ENCODE measurements around the gene AKR1E2.

AKR1E2 gene

DNA sequence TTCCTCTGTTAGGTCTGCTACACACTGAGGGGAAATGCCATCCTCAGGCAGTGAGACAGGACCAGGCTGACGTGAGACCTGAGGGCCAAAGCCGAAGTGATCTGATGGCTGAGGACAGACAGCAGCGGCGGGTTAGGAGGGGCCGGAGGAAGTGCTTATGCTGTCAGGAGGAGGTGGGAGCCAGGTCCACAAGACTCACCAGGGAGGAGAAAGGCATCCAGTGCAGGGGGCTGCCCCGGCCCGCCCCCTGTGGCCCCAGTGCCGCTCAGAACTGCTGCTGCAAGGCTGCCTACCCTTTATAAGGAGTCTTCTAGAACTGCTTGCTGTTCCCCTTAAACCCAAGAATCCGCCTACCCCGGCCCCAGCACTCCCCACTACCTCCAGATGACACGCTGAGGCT, 19.8 kb downstream of the AKR1E2 start:
- no peak for DNase-seq (ENCODE audit: low read depth in 2 of 2)

DNA sequence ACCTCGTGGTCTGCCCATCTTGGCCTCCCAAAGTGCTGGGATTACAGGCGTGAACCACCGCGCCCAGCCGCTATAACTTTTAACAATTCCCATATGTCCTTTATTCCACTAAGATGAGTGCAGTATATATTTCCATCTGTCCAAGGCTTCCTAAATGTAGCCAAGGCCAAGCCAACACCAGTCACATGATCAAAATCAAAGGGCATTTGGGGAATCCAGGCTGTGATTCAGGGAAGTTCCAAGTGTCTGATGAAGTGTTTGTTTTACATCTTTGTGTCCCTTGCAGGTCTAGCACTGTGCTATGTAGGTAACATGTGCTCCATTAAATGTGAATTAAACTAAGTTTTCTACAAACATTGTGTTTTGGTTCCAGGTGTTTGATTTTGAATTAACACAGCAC, 20.8 kb downstream of the AKR1E2 start:
- DNase-seq (ENCODE audit: low read depth in 2 of 2) = no peak

DNA sequence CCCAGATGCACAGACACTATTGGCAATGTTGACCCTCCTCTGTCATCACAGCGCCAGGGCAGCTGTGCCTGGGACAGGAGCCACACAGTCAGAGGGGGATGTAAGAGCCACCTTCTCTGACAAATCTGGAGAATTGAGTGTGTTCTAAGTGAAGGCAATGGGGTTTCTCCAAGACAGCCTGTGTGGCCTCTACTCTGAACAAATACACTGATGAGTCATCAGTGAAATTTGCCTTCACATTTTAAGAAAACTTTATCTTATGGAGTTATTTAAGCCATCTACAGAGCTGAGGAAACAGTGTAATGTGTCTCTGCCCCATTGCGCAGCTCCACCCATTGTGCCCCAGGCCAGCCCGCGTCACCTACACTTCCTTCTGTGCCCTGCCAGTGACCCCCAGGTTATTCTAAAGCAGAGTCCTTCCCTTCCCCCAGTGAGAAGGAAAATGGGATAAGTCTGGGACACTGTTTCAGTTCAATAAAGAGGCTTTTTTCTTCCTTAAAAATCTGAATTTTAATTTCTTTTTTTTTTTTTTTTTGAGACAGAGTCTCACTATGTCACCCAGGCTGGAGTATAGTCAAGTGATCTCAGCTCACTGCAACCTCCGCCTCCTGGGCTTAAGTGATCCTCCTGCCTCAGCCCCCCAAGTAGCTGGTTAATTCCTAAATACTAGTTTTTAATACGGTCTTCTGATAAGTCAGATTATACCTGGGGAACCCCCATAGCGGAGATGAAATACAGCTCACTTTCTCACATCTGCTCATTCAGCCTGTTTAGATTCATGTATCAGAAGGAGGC, 21.8 kb downstream of the AKR1E2 start:
- no peak for DNase-seq (ENCODE audit: low read depth in 2 of 2)

DNA sequence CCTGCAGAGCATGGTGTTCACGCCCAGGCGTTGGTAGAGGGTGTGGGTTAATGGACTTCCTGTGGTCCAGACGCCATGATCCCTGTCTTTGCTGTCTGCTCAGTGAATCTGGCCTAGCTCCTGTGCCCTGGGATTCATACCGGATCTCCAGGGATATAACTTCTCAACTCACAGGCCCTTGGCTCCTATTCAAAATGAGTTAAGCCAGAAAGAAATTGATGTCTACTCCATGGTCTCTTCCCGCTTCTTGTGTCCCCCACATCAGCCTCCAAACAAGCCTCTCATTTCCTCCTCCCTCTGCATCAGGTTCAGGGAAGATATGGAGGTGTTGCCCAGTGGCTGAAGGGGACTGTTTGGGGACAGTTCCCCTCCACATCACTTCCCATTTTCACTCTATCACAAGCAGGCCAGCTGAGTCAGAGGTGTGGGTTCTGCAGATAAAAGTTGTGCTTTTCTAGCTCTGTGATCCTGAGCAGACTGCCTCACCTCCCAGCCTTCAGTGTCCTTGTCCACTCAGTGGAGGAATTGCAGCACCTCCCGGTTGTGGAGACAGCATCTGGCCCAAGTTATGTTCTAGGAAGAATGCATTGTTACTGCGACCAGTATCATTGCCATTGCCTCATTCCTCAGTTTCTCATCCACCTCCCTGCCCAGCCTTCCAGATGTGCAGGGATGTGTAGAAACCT, 22.5 kb downstream of the AKR1E2 start:
- DNase-seq (ENCODE audit: low read depth in 2 of 2) = no peak

DNA sequence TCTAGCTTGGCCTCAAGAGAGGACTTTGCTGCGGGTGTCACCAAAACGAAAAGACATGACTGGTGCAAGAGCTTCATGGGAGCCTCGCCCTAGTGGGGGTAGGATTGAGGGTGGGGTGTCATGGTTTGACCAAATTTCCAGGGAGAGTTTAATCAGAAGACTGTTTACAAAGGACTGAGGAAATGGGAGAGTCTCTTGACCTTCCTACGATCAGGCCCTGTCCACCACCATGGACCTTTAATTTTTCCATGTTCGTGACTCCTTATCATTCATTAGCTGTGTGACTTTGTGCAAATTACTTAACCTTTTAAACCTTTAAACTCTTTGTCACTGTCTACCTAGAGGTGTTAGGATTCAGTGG, 23.0 kb downstream of the AKR1E2 start:
- DNase-seq (ENCODE audit: low read depth in 2 of 2) = no peak

DNA sequence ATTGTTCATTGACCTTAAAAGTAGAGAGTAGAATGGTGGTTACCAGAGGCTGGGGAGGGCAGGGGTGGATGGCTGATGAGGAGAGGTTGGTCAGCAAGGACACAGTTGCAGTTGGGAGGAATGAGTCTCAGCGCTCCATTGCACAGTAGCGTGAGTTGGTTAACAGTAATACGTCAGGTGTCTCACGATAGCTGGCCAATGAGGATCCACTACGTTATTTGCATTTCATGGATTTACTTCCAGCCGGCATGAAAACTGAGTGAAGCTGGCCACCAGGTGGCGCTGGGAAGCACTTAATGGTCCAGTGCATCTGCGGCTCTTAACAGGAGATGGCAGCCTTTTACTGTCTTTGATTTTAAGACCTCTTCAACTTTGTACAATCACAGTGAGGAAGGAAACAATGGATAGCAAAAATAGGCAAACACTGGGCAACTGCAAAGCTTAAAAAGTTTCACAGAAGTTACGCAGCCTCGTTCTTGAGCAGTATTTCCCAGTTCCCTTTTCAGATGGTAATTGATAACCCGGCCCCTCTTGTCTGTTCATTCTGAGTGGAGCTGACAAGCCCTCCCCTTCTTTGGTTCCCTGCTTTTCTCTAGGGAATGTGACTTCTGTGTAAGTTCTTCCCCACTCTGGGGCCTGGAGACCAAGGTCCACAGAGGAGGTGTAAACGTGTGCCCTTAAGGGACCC, 23.7 kb downstream of the AKR1E2 start:
- DNase-seq (ENCODE audit: low read depth in 2 of 2) = peak; percentile 70

DNA sequence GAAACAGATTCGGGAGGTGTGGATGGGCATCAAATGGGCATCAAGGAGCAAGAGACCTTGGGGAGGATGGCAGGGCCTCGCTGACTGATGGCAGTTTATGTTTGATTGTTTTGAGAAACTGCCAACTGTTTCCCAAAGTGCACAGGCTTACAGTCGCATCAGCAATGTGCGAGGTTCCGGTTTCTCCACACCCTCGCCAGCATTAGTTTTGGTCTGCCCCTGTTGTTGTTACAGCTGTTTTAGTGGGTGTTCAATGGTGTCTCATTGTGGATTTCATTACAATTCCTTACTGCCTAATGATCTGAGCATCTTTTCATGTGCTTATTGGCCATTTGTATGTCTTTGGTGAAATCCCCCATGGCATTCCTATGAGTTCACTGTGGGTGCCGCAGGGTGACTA, 24.4 kb downstream of the AKR1E2 start:
- no peak for DNase-seq (ENCODE audit: low read depth in 2 of 2)

DNA sequence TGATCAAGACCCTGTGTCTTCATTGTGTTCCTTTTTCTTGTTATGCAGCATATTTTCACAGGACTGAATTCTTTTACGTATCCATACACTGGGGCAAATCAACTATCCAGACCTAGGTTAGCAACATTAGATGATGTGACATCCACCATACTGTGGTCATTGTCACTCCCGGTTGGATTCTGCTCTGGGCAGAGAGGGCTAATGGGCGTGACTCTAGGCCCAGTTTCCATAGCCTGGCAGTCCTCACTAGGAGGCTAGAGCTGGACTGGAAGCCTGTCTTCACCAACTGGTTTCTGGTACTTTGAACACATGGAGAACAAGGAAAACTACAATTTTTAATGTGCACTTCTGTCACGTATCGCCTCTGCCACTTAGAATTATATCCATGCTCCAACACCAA, 25.2 kb downstream of the AKR1E2 start:
- no peak for DNase-seq (ENCODE audit: low read depth in 2 of 2)

DNA sequence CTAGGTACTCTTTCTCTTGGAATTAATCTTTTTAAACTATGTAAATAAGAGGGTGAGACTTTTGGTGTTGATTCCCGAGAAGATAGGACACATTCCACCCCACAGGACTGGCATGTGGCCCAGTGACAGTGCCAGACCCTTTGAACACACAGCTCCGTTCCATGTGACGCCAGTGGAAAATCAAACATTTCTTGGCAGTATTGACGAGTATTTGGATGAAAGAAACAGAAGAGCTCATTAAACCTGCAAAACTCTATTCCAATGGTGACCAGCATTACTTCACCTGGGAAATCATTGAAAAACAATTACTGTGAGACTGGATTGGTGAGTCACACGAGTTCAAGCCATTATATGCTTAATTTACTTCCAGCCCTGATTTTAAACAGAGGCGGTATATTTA, 25.8 kb downstream of the AKR1E2 start:
- no peak for DNase-seq (ENCODE audit: low read depth in 2 of 2)

DNA sequence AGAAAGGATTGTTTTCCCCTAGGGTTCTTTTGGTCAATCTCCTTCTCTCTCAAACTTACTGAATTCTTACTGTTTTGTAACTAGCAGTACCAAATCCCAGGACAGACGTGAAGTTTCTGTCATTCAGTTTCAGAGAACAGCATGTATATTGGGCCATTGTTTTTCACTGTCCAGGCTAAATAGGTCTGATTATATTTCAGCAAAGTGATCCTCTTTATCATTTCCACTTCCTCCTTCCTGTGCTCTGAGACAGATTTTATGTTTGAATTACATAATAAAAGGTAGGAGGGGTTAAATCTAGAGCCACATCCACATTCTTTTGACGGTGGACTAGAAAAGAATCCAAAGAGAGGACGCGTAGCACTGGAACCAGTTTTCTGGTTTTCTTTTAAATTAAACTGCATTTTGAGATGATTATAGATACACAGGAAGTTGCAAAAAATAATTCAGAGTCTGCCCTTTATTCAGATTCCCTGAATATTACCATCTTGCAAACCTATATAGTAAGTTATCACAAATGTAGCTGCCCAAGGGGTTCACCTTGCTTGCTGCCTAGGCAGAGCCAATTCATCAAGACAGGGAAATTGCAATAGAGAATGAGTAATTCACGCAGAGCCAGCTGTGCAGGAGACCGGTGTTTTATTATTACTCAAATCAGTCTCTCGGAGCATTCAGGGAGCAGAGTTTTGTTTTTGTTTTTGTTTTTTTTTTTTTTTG, 40.1 kb downstream of the AKR1E2 start:
- DNase-seq (ENCODE audit: low read depth in 2 of 2) = no peak

DNA sequence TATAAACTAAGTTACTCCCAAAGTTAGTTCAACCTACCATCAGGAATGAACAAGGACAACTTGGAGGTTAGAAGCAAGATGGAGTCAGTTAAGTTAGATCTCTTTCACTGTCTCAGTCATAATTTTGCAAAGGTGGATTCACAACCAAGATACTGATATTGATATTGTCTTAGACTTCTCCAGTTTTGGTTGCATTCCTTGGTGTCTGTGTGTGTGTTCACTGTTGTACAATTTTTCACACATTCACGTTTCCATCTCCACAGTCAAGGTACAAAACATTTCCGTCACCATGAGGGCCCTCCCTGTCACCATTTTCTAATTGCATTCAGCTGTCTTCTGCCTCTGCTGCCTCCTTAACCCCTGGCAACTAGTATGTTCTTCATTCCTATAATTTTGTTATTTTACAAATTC, 41.1 kb downstream of the AKR1E2 start:
- DNase-seq (ENCODE audit: low read depth in 2 of 2) = no peak

DNA sequence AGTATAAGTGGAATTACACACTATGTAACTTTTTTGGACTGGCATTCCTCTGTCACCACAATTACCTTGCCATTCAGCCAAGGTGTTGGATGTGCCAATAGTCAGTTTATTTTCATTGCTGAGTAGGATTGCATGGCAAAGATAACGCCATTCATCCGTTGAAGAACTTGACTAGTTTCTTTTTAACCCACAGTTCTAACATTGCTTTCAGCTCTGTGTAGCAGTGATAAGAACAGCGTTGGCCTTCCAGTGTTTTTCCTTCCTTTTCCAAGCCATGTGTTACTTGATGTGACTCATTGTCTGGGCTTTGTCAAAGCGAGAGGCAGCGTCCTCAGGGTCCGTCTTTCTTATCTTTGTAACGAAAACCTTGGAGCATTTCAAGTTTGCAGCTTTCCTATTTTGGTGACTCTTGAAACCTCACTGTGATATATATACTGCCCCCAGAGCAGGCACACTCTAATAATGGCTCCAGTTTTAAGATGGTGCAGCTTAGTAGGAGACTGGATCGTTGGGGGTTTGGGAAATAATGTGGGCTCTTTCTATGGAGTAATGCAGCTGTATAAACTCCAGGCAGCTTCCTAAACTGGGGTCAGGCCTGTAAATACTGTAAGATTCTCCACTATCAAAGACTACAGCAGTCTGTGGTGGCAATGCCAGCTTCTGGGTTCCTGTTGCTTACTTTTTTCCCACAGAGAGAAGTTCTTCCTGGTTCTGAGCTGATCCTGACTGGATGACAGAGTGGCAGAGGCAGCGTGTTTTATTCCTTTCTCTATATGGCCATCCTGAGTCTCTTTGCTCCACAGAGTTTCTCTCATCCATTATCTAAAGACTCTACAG, 41.7 kb downstream of the AKR1E2 start:
- no peak for DNase-seq (ENCODE audit: low read depth in 2 of 2)

DNA sequence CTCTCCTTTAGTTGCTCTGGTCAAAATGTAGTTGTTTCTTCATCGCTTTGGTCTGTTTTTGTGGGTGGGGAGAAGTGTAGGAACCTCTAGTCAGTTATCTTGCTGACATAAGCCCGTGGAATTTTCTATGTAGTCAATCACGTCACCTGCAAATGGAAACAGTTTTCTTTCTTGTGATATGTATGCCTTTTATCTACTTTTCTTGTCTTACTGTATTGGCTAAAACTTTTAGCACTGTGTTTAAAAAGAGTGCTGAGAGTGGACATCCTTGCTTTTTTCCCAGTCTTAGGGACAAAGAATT, 42.3 kb downstream of the AKR1E2 start:
- DNase-seq (ENCODE audit: low read depth in 2 of 2) = no peak

DNA sequence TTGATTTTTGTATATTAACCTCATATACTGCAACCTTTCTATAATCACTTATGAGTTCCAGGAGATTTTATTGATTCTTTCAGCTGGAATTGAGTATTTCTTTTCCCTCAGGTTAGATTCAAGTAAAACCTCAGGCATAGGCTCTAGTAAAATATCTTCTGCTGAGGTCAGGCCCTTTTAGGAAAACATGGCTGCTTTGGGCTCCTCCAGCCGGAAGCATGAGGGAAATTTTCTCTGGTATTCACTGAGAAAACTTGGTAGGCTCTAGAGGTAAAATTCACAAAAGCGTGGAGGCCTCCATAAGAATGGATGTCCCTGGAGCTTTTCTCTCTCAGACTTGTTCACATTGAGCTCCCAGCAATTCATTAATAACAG, 56.7 kb downstream of the AKR1E2 start:
- no peak for DNase-seq (ENCODE audit: low read depth in 2 of 2)

DNA sequence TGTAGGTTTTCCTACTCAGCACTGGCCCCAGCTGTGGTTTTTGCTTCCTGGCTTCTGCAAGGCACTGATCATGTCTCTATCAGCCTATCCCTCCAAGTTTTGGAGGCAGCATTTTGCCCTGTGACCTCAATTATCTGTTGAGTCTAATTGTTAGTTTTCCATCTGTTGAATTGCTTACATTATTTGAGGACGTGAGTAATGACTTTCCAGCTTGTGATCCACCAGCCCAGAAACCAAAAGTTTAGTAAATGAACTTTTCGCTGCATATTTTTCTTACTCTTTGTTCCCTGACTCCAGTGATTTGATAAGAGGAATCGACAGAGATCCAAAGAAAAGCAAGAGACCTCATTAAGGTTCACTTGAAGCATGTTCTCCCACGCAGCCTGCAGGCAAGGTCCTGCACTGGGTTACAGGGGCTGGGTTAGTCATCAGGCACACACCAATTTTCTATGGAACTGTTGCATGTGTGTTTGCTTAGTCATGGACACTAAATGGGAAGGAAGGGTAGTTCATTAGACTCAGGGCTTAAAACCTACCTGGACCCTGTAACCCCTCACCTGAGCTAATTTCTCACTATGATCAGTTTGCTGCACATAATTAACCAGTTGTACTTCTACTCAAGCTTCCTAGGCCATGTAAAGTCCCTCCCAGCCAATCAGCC, 57.2 kb downstream of the AKR1E2 start:
- no peak for DNase-seq (ENCODE audit: low read depth in 2 of 2)

DNA sequence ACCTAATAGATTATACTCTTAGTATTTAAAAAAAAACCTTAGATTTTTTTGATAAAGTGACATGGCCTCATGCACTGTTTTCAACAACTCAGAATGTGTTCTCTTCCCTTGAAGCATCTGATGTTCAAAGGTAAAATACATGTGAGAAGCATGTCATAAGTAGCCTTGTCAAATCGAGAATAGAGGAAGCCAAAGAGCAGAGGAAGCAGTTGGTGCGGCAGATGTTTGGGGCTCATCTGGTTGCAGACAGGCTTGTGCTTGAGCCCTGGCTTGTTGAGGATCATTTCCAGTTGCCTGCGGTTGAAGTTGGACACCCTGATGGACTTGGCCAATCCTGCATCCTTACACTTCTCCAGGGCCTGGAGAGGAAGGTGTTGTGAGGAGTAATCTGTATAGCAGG, 59.2 kb downstream of the AKR1E2 start:
- no peak for DNase-seq (ENCODE audit: low read depth in 2 of 2)

DNA sequence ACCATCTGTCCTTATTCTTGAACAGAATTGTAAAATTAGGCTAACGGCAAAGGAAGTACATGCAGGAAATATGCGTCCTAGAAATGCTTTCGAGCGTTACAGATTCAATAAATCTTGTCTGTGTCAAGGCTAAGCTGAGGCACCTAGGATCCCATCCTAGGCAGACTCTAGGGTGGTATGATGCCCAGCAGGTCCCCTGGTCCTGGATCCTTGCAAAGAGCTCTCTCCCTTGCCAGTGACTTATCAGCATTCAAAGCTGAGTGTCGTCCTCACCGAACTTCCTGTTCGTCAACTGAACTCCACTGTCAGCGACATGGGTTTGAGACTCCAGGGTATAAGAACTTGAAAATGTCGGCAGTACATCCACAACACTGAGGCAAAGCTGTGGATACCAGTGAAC, 61.5 kb downstream of the AKR1E2 start:
- DNase-seq (ENCODE audit: low read depth in 2 of 2) = no peak

DNA sequence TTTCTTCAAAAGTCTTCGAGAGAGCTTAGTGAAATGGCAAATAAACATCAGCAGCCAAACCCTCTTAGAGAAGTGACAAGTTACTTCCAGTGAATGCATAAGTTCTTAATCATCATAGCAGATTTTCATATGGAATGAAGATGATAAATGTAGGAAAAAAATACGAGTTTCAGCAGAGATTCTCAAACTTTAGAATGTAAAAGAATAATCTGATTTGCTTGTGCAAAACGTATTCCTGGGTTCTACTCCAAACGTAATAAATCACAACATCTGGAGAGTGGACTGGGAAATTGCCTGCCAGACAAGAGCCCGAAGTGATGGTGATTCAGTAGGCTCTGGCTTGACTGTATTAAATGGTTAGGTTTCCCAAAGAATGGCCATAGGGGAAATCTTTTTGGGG, 62.2 kb downstream of the AKR1E2 start:
- no peak for DNase-seq (ENCODE audit: low read depth in 2 of 2)

DNA sequence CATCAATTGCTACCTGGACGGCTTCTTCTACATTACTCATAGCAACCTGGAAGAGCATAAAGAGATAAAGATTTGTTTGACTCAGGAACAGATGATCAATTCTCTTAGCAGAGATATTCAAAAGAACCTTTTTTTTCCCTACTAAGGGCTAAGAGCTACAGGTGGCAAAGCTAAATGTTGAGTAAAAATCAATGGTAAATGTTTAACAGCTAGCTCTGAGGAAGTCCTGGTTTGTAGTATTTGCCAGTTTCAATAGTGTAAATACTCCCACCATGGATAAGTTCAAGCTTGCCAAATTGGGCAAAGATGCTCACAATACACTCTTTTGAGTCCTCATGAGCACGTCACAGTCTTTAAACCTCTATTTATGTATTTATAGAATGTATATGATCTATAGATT, 64.0 kb downstream of the AKR1E2 start:
- DNase-seq (ENCODE audit: low read depth in 2 of 2) = no peak

DNA sequence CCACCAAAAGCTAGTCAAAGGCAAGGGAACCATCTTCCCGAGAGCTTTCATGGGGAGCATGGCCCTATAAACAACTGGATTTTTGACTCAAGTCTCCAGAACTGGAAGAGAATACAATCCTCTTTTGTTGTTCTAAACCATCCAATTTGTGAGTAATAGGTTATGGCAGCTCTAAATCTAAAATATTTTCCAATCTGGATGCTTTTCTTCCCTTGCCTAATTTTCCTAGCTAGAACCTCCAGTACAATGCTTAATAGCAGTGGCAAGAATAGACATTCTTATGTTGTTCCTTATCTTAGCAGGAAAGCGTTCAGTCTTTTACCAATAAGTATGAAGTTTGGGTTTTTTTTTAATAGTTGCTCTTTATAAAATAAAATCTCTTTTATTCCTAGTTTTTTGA, 66.7 kb downstream of the AKR1E2 start:
- no peak for DNase-seq (ENCODE audit: low read depth in 2 of 2)

DNA sequence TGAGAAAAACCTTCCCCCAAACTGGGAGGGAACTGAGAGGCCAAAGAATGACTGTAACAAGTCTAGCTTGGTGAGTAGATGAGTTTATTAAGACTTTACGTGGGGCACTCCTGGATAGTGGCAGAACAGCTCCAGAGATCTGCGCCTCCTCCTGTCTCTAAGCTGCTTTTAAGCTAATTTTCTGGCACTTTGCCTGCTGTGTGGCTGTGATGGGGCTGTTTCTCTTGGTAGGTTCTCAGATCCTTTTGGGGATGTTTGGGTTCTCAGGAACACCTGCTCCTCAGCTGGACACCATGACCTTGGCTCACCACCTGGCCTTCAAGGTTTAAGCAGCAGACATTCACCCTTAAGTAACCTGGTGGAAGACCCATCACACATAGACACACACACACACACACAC, 68.3 kb downstream of the AKR1E2 start:
- DNase-seq (ENCODE audit: low read depth in 2 of 2) = no peak
